Stimulated activated naive CD8-positive, alpha-beta T cell treated with anti-CD3 and anti-CD28 coated beads, Interleukin-15, Interleukin-2, amounts not matched to agents 100 ng/mL and 50 ng/mL, for 24 hours (primary cell): ENCODE measurements around the gene SLC16A7.
"Not testable (repeated sequence)": the region's sequence is repeated elsewhere in the genome, so short reads cannot be mapped to it uniquely, and the experiment has no call there.

Source experiments
- H3K27ac Mint-ChIP-seq: one replicate; pipeline ENCODE4 v1.8.0; 2021; ENCODE audit warnings: mild to moderate bottlenecking, mixed read lengths
- H3K27me3 Mint-ChIP-seq: one replicate; pipeline ENCODE4 v1.8.0; 2021; ENCODE audit warnings: mixed read lengths
- H3K36me3 Mint-ChIP-seq: one replicate; pipeline ENCODE4 v1.8.0; 2021; ENCODE audit warnings: low read depth, mixed read lengths
- H3K4me1 Mint-ChIP-seq: one replicate; pipeline ENCODE4 v1.8.0; 2021; ENCODE audit warnings: low read depth, mixed read lengths
- H3K4me3 Mint-ChIP-seq: one replicate; pipeline ENCODE4 v1.8.0; 2021; ENCODE audit warnings: mild to moderate bottlenecking, mixed read lengths
- H3K9me3 Mint-ChIP-seq: one replicate; pipeline ENCODE4 v1.8.0; 2021; ENCODE audit warnings: mixed read lengths

SLC16A7 gene

DNA sequence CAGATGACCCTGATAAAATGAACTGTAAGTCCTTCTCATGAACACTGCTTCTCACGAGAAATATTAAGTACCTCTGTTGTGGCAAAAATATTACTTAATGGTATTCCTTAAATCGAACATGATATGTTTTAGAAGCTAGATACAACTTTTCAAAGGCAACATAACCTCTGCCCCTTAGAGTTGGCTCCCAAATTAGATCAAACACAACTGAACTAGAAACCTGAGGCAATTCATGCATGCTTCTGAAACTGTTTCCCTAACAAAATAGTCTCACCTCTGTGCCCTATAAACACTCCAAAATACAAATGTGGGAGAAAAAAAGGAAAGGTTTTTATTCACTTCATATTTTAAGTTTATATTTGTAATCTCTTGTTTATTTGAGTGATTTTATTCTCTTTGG, 121.6 kb downstream of the SLC16A7 start:
- H3K4me1 Mint-ChIP-seq = peaks cover 6% of the 10 kb centered on the region
- peaks cover 6% of the 10 kb centered on the region for H3K9me3 Mint-ChIP-seq
- H3K27ac Mint-ChIP-seq = no peak overlapping the region
- H3K4me3 Mint-ChIP-seq = no peak overlapping the region
- H3K27me3 Mint-ChIP-seq = no peaks in the 10 kb centered on the region
- H3K36me3 Mint-ChIP-seq = peaks cover 31% of the 10 kb centered on the region

DNA sequence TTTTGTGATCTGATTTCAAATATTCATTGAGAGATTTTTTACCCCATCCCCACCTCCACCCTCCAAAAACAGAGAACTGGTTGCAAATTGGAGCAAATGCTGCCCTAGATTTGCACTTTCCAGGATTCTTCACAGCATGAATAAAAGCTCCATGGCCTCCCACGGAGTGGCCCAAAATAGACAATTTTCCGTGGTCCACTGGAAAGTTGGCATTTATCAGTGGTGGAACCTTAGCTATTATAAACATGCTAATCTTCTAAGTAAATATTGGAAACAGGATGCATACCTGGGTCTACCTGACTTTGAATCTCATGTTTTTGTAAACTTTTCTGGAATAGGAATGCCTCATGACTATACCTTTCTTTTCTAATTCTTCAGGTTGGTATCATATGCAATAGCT, 123.9 kb downstream of the SLC16A7 start:
- Mint-ChIP-seq H3K36me3 (peaks cover 12% of the 10 kb centered on the region), H3K4me1 (no peaks in the 10 kb centered on the region), H3K27me3 (no peaks in the 10 kb centered on the region), H3K27ac (no peak overlapping the region), H3K4me3 (no peak overlapping the region), H3K9me3 (no peaks in the 10 kb centered on the region)

DNA sequence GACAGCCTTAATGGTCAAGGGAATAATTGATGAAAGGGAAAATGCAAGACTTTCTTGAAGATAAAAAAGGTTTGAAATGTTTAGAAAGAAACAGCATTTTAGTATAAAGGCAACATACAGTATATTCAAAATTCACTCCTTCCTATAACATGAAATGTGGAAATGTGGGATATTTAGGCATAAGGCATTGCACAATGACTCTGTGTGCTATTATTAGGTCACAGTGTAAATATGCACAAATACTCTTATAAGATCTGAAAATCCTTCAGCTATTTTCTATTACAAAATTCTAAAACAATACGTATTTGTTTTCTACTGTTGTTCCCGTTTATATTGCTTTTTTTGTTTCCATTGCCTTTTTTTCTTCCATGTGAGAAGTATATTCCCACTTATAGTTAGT, 127.7 kb downstream of the SLC16A7 start:
- Mint-ChIP-seq H3K4me3 (no peak overlapping the region), H3K9me3 (no peaks in the 10 kb centered on the region), H3K27me3 (no peaks in the 10 kb centered on the region), H3K27ac (no peak overlapping the region), H3K36me3 (peaks cover 14% of the 10 kb centered on the region), H3K4me1 (no peaks in the 10 kb centered on the region)

DNA sequence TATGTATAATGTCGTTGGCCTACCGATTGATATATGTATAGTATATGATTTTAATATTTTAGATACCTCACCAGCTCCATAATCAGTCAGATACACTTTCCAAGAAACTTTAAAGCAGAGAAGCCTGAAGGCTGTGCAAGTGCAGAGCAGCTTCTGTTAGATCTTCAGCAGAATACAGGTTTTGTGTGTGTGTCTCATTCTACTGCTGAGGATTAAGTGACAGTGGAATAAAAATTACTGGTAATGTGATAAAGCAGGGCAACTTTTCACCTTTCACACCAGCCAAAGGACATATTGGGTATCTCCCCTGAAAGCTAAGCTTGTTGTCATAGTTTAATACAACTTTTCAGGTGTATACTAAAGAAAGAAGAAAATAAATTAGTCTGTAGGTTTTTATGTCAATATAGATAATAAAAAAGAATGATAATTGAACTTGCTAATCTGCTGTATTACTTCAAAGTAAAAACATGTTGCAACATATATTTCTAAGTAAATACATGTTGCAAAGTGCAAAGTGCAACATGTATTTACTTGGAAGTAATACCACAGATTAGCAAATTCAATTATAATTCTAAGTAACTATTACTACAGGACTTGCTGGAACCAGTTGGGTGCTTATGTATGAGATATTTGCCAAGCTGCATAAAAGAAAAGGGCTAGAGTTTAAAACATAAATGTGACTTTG, 128.3 kb downstream of the SLC16A7 start:
- no peaks in the 10 kb centered on the region for H3K4me1 Mint-ChIP-seq
- H3K27ac Mint-ChIP-seq = no peak overlapping the region
- no peaks in the 10 kb centered on the region for H3K9me3 Mint-ChIP-seq
- peaks cover 16% of the 10 kb centered on the region for H3K36me3 Mint-ChIP-seq
- H3K27me3 Mint-ChIP-seq = no peaks in the 10 kb centered on the region
- no peak overlapping the region for H3K4me3 Mint-ChIP-seq

GRCh38 chr12:59733200-59733599, 137.4 kb downstream of the SLC16A7 start:
- Mint-ChIP-seq H3K4me1 (peaks cover 14% of the 10 kb centered on the region), H3K9me3 (no peaks in the 10 kb centered on the region), H3K4me3 (no peak overlapping the region), H3K27me3 (no peaks in the 10 kb centered on the region), H3K36me3 (peaks cover 34% of the 10 kb centered on the region), H3K27ac (no peak overlapping the region)

GRCh38 chr12:59734371-59734770, 138.5 kb downstream of the SLC16A7 start:
- no peaks in the 10 kb centered on the region for H3K9me3 Mint-ChIP-seq
- H3K4me3 Mint-ChIP-seq = no peak overlapping the region
- H3K4me1 Mint-ChIP-seq = peaks cover 14% of the 10 kb centered on the region
- H3K36me3 Mint-ChIP-seq = peaks cover 31% of the 10 kb centered on the region
- no peak overlapping the region for H3K27ac Mint-ChIP-seq
- no peaks in the 10 kb centered on the region for H3K27me3 Mint-ChIP-seq

DNA sequence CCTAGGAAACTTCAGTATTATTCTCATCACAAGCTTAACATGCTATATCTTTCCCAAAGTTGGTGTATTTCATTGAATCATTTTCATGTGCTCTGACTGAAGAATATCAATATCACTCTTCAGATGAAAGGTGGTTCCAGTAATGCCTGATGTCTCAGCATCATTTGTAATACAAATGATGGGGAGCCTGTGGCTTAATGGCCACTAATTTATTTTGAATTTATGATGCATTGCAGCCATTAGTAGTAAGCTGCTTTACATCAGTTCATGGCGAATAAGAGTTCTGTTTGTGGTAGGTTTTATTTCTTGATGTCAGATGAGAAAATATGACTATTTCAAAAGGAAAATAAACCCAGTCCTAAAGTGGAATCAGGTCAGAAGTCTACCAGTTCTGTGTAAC, 139.4 kb downstream of the SLC16A7 start:
- H3K27me3 Mint-ChIP-seq = no peaks in the 10 kb centered on the region
- H3K27ac Mint-ChIP-seq = no peak overlapping the region
- peaks cover 14% of the 10 kb centered on the region for H3K4me1 Mint-ChIP-seq
- H3K36me3 Mint-ChIP-seq = peaks cover 29% of the 10 kb centered on the region
- no peak overlapping the region for H3K4me3 Mint-ChIP-seq
- H3K9me3 Mint-ChIP-seq = no peaks in the 10 kb centered on the region

DNA sequence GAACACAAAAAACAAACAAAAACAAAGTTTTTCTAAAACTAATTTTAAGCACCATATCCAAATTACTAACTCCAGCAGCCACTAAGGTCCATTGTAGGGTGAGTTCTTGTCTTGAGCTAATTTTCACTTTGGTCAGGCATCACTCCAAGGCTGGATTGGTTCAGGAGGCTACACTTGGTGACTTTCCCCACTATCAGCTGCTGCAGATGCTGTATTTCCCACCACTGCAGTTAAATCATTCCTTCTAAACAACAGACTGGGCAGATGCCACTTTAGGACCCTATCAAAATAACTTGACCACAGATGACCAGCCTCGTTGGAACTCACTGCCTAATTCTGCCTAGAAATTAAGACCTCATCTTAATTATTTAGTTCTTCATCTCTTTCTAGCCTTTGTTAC, 140.5 kb downstream of the SLC16A7 start:
- H3K9me3 Mint-ChIP-seq = no peaks in the 10 kb centered on the region
- peaks cover 32% of the 10 kb centered on the region for H3K36me3 Mint-ChIP-seq
- no peak overlapping the region for H3K27ac Mint-ChIP-seq
- H3K4me3 Mint-ChIP-seq = no peak overlapping the region
- H3K4me1 Mint-ChIP-seq = peaks cover 14% of the 10 kb centered on the region
- H3K27me3 Mint-ChIP-seq = no peaks in the 10 kb centered on the region

GRCh38 chr12:59736786-59737185, 141.0 kb downstream of the SLC16A7 start:
- no peak overlapping the region for H3K27ac Mint-ChIP-seq
- no peaks in the 10 kb centered on the region for H3K9me3 Mint-ChIP-seq
- no peak overlapping the region for H3K4me3 Mint-ChIP-seq
- peaks cover 28% of the 10 kb centered on the region for H3K36me3 Mint-ChIP-seq
- H3K27me3 Mint-ChIP-seq = no peaks in the 10 kb centered on the region
- peaks cover 14% of the 10 kb centered on the region for H3K4me1 Mint-ChIP-seq

GRCh38 chr12:59737725-59738463, 142.1 kb downstream of the SLC16A7 start:
- Mint-ChIP-seq H3K4me1 (peaks cover 14% of the 10 kb centered on the region), H3K36me3 (peaks cover 25% of the 10 kb centered on the region), H3K9me3 (no peaks in the 10 kb centered on the region), H3K27ac (no peak overlapping the region), H3K4me3 (no peak overlapping the region), H3K27me3 (no peaks in the 10 kb centered on the region)

GRCh38 chr12:59742841-59743240, 147.0 kb downstream of the SLC16A7 start:
- Mint-ChIP-seq H3K4me1 (no peaks in the 10 kb centered on the region), H3K4me3 (no peak overlapping the region), H3K27ac (no peak overlapping the region), H3K36me3 (peaks cover 46% of the 10 kb centered on the region), H3K27me3 (no peaks in the 10 kb centered on the region), H3K9me3 (peaks cover 3% of the 10 kb centered on the region)

DNA sequence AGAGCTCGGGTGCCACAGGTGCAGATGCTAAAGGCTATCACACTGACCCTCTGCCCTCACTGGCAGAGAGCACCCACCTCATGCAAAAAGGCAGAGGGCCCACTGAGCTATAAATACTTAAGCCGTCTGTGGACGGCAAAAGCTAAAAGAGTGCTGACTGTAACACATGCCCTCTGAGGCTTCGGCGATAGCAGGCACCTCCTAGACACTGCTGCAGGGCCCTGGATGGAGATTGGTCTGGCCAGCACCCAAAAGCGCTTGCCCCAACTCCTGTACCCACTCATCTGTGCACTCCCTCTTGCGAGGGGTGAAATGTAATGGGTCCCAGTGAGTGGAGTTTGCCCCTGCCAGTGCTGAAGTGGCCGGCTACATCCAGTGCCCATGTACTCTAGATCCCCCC, 148.7 kb downstream of the SLC16A7 start:
- no peak overlapping the region for H3K4me3 Mint-ChIP-seq
- peaks cover 7% of the 10 kb centered on the region for H3K9me3 Mint-ChIP-seq
- H3K4me1 Mint-ChIP-seq = no peaks in the 10 kb centered on the region
- H3K36me3 Mint-ChIP-seq = peaks cover 54% of the 10 kb centered on the region
- H3K27ac Mint-ChIP-seq = no peak overlapping the region
- H3K27me3 Mint-ChIP-seq = no peaks in the 10 kb centered on the region

DNA sequence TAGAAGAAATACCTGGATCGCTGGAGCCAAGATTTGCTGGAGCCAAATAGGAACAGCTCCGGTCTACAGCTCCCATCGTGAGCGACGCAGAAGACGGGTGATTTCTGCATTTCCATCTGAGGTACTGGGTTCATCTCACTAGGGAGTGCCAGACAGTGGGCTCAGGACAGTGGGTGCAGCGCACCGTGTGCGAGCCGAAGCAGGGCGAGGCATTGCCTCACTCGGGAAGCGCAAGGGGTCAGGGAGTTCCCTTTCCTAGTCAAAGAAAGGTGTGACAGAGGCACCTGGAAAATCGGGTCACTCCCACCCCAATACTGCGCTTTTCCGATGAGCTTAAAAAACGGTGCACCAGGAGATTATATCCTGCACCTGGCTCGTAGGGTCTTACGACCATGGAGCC, 155.3 kb downstream of the SLC16A7 start:
- H3K4me1 Mint-ChIP-seq, H3K27me3 Mint-ChIP-seq, H3K4me3 Mint-ChIP-seq, H3K27ac Mint-ChIP-seq: not testable (repeated sequence)
- Mint-ChIP-seq H3K9me3 (peaks cover 20% of the 10 kb centered on the region), H3K36me3 (peaks cover 38% of the 10 kb centered on the region)

DNA sequence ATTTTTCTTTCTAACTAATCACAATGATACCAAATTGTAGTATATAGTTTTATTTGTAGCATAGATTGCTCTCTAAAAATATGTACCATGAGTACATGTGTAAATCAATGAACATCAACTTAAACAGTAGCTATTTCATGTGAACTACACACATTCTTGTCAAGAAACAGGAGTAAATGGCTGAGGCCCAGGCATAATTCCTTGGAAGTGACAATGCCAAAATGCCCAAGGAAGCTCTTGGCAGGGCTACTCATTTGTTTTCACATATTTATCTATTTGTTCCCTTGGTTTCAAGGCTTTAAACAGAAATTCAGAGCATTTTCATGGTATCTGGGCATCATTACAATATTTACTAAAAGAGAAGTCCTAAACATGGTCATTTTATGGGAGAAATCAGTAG, 165.7 kb downstream of the SLC16A7 start:
- H3K27me3 Mint-ChIP-seq = no peaks in the 10 kb centered on the region
- peaks cover 7% of the 10 kb centered on the region for H3K4me1 Mint-ChIP-seq
- H3K9me3 Mint-ChIP-seq = peaks cover 8% of the 10 kb centered on the region
- no peak overlapping the region for H3K4me3 Mint-ChIP-seq
- H3K36me3 Mint-ChIP-seq = peaks cover 28% of the 10 kb centered on the region
- H3K27ac Mint-ChIP-seq = no peak overlapping the region

DNA sequence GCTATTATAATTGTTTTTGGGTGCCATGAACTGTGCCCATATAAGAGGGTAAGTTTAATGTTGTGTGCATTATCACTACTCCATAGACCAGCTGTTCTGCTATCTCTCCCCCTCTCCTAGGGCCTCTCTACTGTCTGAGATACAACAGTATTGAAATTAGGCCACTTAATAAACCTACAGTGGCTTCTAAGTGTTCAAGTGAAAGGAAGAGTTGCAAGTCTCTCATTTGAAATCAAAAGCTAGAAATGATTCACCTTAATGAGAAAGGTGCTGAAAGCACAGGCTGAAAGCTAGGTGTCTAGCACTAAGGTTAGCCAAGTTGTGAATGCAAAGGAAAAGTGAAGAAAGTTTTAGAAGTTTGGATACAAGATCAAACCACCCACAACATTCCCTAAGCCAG, 168.0 kb downstream of the SLC16A7 start:
- Mint-ChIP-seq H3K27me3 (no peaks in the 10 kb centered on the region), H3K36me3 (peaks cover 39% of the 10 kb centered on the region), H3K9me3 (peaks cover 11% of the 10 kb centered on the region), H3K4me3 (no peak overlapping the region), H3K4me1 (peaks cover 5% of the 10 kb centered on the region), H3K27ac (no peak overlapping the region)

DNA sequence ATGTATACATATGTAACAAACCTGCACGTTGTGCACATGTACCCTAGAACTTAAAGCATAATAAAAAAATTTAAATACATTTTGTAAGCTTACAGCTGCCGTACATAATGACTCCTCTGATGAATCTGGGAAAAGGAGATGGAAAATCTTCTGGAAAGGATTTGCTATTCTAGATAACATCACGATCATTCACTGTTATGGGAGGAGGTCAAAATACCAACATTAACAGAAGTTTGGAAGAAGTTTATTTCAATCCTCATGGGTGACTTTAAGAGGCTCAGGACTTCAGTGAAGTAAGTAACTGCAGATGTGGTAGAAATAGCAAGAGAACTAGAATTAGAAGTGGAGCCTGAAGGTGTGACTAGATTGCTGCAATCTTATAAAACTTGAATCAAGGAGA, 172.2 kb downstream of the SLC16A7 start:
- no peak overlapping the region for H3K27ac Mint-ChIP-seq
- H3K27me3 Mint-ChIP-seq = no peaks in the 10 kb centered on the region
- peaks cover 5% of the 10 kb centered on the region for H3K4me1 Mint-ChIP-seq
- H3K36me3 Mint-ChIP-seq = peaks cover 36% of the 10 kb centered on the region
- peaks cover 7% of the 10 kb centered on the region for H3K9me3 Mint-ChIP-seq
- H3K4me3 Mint-ChIP-seq = no peak overlapping the region
